GM12874 (cell line): ENCODE measurements around the gene C1orf116.
A peak's percentile ranks its signal among the peaks of the same experiment; 100 is the strongest.

Experiments
- TF ChIP-seq, protein P1 (sequence below): IDR thresholded peaks from 2 replicates; pipeline ENCODE4 v1.5.1; 2011; ENCODE audit warnings: low read depth, mild to moderate bottlenecking, control low read depth, low read length, moderate library complexity; ENCODE audit not compliant: insufficient read depth

Gene C1orf116

DNA sequence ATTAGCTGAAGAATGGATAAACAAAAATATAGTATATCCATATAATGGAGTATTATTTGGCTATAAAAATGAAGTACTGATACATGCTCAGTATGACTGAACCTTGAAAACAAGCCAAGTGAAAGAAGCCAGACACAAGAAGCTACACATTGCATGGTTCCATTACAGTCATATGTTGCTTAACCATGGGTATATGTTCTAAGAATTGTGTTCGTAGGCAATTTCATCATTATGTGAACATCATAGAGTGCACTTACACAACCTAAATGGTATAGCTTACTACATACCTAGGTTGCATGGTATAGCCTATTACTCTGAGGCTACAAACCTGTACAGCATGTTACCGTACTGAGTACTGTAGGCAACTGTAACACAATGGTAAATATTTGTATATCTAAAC, 33.7 kb downstream of the C1orf116 start:
- TF ChIP-seq, protein P1, sequence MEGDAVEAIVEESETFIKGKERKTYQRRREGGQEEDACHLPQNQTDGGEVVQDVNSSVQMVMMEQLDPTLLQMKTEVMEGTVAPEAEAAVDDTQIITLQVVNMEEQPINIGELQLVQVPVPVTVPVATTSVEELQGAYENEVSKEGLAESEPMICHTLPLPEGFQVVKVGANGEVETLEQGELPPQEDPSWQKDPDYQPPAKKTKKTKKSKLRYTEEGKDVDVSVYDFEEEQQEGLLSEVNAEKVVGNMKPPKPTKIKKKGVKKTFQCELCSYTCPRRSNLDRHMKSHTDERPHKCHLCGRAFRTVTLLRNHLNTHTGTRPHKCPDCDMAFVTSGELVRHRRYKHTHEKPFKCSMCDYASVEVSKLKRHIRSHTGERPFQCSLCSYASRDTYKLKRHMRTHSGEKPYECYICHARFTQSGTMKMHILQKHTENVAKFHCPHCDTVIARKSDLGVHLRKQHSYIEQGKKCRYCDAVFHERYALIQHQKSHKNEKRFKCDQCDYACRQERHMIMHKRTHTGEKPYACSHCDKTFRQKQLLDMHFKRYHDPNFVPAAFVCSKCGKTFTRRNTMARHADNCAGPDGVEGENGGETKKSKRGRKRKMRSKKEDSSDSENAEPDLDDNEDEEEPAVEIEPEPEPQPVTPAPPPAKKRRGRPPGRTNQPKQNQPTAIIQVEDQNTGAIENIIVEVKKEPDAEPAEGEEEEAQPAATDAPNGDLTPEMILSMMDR, result no peak

DNA sequence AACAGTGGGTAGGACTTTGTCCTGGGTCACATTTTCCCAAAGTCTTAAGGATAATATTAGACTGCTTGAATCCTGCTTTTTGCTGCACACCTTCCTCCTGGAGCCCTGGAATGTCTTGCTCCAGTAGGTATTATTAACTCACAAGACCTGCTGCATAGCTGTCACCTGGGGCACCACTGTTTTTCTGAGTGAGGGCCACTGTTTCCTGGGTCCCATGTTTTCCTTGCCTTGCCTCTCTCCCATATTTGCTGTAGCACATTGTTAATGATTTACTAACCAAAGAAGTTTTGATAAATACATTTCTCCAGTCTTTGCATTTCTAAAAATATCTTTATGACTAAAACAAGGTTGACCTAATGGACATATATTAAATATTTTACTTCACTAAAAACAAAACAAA, 39.8 kb downstream of the C1orf116 start:
- TF ChIP-seq, protein P1, result no peak

DNA sequence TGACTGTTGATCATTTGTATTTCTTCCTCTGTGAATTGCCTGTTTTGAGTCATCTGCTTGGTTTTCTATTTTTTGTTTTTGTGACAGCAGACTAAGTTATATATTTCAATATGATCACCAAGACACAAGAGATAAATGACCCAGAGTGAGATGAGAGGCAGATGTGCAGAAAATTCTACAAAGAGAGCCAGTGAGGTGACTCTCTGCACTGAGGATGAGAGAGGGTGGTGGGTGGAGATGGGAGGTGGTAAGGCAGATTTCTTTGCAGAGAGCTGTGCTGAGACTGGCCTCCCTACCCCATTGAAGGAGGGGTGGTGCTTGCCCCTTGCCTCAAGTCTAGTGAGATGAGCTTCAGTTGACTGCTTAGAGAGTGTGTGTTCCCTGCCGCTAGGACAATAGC, 44.7 kb downstream of the C1orf116 start:
- TF ChIP-seq, protein P1, result no peak

DNA sequence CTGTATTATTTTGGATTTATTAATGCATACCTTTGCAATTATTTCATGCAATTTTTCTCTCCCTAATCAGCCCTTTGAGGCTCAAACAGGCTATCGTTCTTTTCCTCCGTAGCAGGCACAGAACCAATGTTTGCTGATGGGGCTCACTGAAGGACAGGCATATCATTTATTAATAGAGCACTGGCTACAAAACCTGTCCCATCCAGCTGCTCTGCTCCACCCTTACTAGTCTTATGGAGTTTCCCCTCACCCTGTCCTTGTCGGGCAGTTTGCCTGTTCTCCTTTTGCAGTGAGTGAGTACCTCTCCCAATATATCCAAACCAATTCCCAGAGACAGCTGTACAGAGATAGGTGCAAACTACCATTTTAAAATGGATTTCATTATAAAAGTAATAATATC, 45.7 kb downstream of the C1orf116 start:
- TF ChIP-seq, protein P1, result no peak

DNA sequence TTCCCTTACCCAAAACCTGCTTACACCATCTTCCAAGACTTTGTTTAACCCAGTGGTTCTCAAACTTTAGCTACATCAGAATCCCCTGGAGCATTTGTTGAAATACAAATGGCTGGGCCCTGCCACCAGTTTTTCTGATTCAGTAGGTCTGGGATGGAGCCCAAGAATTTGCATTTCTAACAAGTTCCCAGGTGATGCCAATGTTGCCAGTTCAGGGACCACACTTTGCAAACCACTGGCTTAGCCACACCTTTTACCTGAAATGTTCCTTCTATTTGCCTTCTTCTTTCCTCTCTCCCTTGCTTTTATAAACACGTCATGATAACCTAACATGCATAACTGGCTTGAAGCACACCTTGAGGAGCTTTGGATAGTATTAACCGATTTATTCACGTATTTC, 46.2 kb downstream of the C1orf116 start:
- TF ChIP-seq, protein P1, result no peak

DNA sequence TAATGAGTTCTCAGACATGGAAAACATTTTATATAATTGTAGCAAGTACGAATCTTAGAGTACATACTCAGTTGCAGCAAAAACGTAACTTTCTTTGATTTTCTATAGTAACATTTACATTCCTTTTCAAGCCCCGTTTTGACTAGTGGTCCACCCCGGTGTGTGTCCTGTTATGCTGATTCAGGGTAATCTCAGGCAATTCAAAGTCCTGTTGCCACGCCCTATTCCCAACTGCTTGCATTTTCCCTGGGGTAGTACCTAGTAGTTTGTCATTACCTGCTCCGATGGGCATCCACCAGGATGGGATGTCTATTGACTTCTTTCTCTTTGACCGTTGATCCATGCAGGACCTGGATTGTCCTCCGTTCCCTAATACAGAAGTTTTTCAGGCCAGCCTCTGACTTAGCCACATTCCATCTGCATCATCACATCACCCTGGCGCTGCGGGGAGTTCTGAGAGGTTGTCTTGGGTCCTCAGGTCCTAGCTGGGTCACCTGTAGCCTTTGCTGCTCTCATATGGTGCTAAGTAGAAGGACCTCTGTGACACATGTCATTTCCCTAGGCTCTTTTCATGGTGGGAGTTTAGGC, 47.3 kb downstream of the C1orf116 start:
- TF ChIP-seq, protein P1, result no peak

DNA sequence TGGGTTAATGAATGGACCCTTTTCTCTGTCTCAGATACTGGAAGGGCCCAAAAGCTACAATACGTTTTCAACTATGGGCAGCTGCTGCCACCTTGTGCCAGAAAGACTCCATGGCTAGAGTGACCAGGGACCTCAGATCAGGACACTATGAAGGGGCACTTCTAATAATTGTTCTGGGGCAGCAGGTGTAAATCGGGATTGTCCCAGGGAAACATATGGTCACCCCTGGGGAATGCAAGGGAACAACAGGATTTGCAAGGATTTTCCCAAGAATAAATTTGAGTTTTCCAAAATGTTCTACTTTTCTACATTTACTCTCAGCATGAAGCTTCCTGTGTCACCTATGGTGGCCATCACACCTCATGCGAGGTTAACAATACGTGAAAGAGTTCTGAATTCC, 50.3 kb downstream of the C1orf116 start:
- TF ChIP-seq, protein P1, result peak; percentile 75
